DND-41 (cell line): ENCODE results near the gene IQCH.

Experiments
- ATAC-seq: fragments of 200-7000 bp; cut with Tn5 transposase; 3 replicates; pipeline ENCODE4 v1.9.1; 2021; ENCODE audit warnings: low read depth; ENCODE audit not compliant: insufficient read depth
- DNase-seq: peaks from one replicate; pipeline ENCODE4 v3.0.0-alpha.2; 2020
- H2AFZ ChIP-seq: 2 replicates; pipeline ENCODE4 v1.6.0; 2012; ENCODE audit warnings: low read depth, low read length
- H3K27ac ChIP-seq: 2 replicates; pipeline ENCODE4 v1.5.1; 2012; ENCODE audit warnings: low read length, inconsistent platforms
- H3K27me3 ChIP-seq: fragments of 200-600 bp; sonication (generic); 2 replicates; pipeline ENCODE4 v1.6.0; 2012; ENCODE audit warnings: low read length, mild to moderate bottlenecking, inconsistent platforms; ENCODE audit not compliant: insufficient read depth, poor library complexity
- H3K36me3 ChIP-seq: 2 replicates; pipeline ENCODE4 v1.5.1; 2012; ENCODE audit warnings: low read length, inconsistent platforms; ENCODE audit not compliant: insufficient read depth
- H3K4me1 ChIP-seq: 2 replicates; pipeline ENCODE4 v1.5.1; 2012; ENCODE audit warnings: mild to moderate bottlenecking, low read length; ENCODE audit not compliant: insufficient read depth
- H3K4me2 ChIP-seq: 2 replicates; pipeline ENCODE4 v1.6.0; 2012; ENCODE audit warnings: mild to moderate bottlenecking, moderate library complexity, low read length, inconsistent platforms; ENCODE audit not compliant: insufficient read depth
- H3K4me3 ChIP-seq, 2 experiments: fragments of 200-600 bp in 1 of 2; shearing (Covaris generic) in 1 of 2; 2 replicates each; pipeline ENCODE4 v1.5.1; 2012 to 2016; ENCODE audit warnings: inconsistent platforms in 2 of 2, low read length in 2 of 2, mild to moderate bottlenecking in 2 of 2, low read depth in 1 of 2, moderate library complexity in 1 of 2
- H3K79me2 ChIP-seq: 2 replicates; pipeline ENCODE4 v1.6.0; 2012; ENCODE audit warnings: low read length, inconsistent platforms; ENCODE audit not compliant: insufficient read depth
- H3K9ac ChIP-seq: 2 replicates; pipeline ENCODE4 v1.6.0; 2012; ENCODE audit warnings: low read depth, mild to moderate bottlenecking, inconsistent platforms, low read length, moderate library complexity
- H3K9me3 ChIP-seq: 2 replicates; pipeline ENCODE4 v1.5.1; 2012; ENCODE audit warnings: low read length, moderate library complexity, mild to moderate bottlenecking, inconsistent platforms; ENCODE audit not compliant: insufficient read depth, severe bottlenecking
- H4K20me1 ChIP-seq: 2 replicates; pipeline ENCODE4 v1.6.0; 2012; ENCODE audit warnings: low read length; ENCODE audit not compliant: insufficient read depth
- EZH2 ChIP-seq: IDR thresholded peaks from 3 replicates; pipeline ENCODE4 v1.6.1; 2012; ENCODE audit warnings: borderline replicate concordance, low read depth, mild to moderate bottlenecking, moderate library complexity, low read length, inconsistent platforms; ENCODE audit not compliant: severe bottlenecking
- TF ChIP-seq, protein P1 (sequence below): IDR thresholded peaks from 2 replicates; pipeline ENCODE4 v1.5.1; 2012; ENCODE audit warnings: borderline replicate concordance, low read length, moderate library complexity, mild to moderate bottlenecking; ENCODE audit not compliant: poor library complexity, severe bottlenecking; ENCODE audit errors: extremely low read depth

IQCH gene

GRCh38 chr15:67512933-67513714 is 258.5 kb downstream of the IQCH start:
- ATAC-seq (no peak), DNase-seq (no peak)
- Histone ChIP-seq H3K9me3 (no peaks in the 10 kb centered on the region), H3K4me2 (no peak overlapping the region), H3K27ac (no peak overlapping the region), H3K4me3 (no peak overlapping the region), H3K27me3 (no peaks in the 10 kb centered on the region), H4K20me1 (no peaks in the 10 kb centered on the region), H3K9ac (no peak overlapping the region), H3K79me2 (no peaks in the 10 kb centered on the region), H2AFZ (no peak overlapping the region), H3K4me1 (no peaks in the 10 kb centered on the region), H3K36me3 (peaks cover 2% of the 10 kb centered on the region; the same call in 1 of the 2 replicates)
- TF ChIP-seq, protein P1, sequence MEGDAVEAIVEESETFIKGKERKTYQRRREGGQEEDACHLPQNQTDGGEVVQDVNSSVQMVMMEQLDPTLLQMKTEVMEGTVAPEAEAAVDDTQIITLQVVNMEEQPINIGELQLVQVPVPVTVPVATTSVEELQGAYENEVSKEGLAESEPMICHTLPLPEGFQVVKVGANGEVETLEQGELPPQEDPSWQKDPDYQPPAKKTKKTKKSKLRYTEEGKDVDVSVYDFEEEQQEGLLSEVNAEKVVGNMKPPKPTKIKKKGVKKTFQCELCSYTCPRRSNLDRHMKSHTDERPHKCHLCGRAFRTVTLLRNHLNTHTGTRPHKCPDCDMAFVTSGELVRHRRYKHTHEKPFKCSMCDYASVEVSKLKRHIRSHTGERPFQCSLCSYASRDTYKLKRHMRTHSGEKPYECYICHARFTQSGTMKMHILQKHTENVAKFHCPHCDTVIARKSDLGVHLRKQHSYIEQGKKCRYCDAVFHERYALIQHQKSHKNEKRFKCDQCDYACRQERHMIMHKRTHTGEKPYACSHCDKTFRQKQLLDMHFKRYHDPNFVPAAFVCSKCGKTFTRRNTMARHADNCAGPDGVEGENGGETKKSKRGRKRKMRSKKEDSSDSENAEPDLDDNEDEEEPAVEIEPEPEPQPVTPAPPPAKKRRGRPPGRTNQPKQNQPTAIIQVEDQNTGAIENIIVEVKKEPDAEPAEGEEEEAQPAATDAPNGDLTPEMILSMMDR: no peak
- no peak for TF ChIP-seq EZH2

DNA sequence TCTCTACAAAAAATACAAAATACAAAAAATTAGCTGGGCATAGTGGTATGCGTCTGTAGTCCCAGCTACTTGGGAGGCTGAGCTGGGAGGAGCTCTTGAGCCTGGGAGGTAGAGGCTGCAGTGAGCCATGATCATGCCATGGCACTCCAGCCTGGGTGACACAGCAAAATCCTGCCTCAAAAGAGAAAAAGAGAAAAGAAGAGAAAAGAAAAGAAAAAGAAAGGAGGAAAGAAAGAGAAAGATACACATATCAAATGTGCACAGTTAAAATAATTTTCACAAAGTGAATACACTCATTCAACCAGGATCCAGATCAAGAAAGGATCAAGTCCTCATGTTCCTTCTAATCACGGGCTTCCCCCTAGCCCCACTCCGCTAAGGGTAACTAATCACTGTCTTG is 260.5 kb downstream of the IQCH start:
- no peak overlapping the region for H3K9ac ChIP-seq
- no peaks in the 10 kb centered on the region for H3K27me3 ChIP-seq
- H3K4me3 ChIP-seq: no peak overlapping the region
- H2AFZ ChIP-seq: no peak overlapping the region
- no peak for DNase-seq
- no peaks in the 10 kb centered on the region; the same call in 1 of the 2 replicates for H3K4me1 ChIP-seq
- TF ChIP-seq, protein P1: no peak
- peaks cover 2% of the 10 kb centered on the region; the same call in 1 of the 2 replicates for H3K36me3 ChIP-seq
- no peak overlapping the region for H3K4me2 ChIP-seq
- no peaks in the 10 kb centered on the region for H3K79me2 ChIP-seq
- no peaks in the 10 kb centered on the region for H4K20me1 ChIP-seq
- no peak for ATAC-seq
- no peaks in the 10 kb centered on the region for H3K9me3 ChIP-seq
- H3K27ac ChIP-seq: no peak overlapping the region

GRCh38 chr15:67515557-67515956 is 261.0 kb downstream of the IQCH start:
- Histone ChIP-seq H3K4me2 (no peak overlapping the region), H3K36me3 (peaks cover 2% of the 10 kb centered on the region; the same call in 1 of the 2 replicates), H3K9me3 (no peaks in the 10 kb centered on the region), H4K20me1 (no peaks in the 10 kb centered on the region), H3K4me1 (peaks cover 5% of the 10 kb centered on the region), H3K27ac (no peak overlapping the region), H3K4me3 (no peak overlapping the region), H3K9ac (no peak overlapping the region), H2AFZ (no peak overlapping the region), H3K79me2 (no peaks in the 10 kb centered on the region), H3K27me3 (no peaks in the 10 kb centered on the region)
- TF ChIP-seq EZH2: no peak
- TF ChIP-seq, protein P1: no peak
- no peak for DNase-seq
- no peak for ATAC-seq
